HCT116 (cell line): ENCODE measurements around the gene CBX5. TPM values are rescaled to one million over a fixed set of nuclear protein-coding genes. Genes with fewer than 3 reads are reported as not detected.

Source experiments
- ATAC-seq: fragments of 200-7000 bp; cut with Tn5 transposase; 2 replicates; pipeline ENCODE4 v1.9.1; 2020; ENCODE audit warnings: mild to moderate bottlenecking, moderate library complexity
- BruUV-seq: library from RNA; stranded (reverse); fragments of 400-500 nt; replicated peaks from 2 replicates; lab custom pipeline; 2021; lab: Mats Ljungman, UMichigan
- CTCF ChIA-PET: fragments of 300-600 bp; sonication (Branson Sonifier 250); formaldehyde crosslinking; loops from one replicate; lab custom pipeline; 2021; ENCODE audit warnings: antibody characterized with exemption; lab: Charles Lee
- POLR2A ChIA-PET: fragments of 300-600, 350-600 bp; sonication (Branson Sonifier 250); formaldehyde crosslinking; loops from one replicate; lab custom pipeline; 2021; ENCODE audit warnings: antibody characterized with exemption; lab: Charles Lee
- RAD21 ChIA-PET, 2 experiments: fragments of 300-600 bp; sonication (Branson Sonifier 250); formaldehyde crosslinking; loops; one replicate each; lab custom pipeline; 2023; ENCODE audit warnings: low total read pairs in 2 of 2; ENCODE audit not compliant: uncharacterized antibody in 2 of 2, unreplicated experiment in 2 of 2, low non-redundant PET in 1 of 2; lab: Charles Lee
- DNase-seq: peaks from one replicate; pipeline ENCODE4 v3.0.0-alpha.2; 2010; ENCODE audit warnings: low read depth, low spot score
- H2AFZ ChIP-seq: fragments of 200-600 bp; shearing (Covaris generic), sonication (generic); 2 replicates; pipeline ENCODE4 v1.6.1; 2017; ENCODE audit warnings: low read depth, mixed run types, mixed read lengths, antibody characterized with exemption, low read length; ENCODE audit not compliant: poor library complexity, severe bottlenecking
- H3K27ac ChIP-seq: 2 replicates; pipeline ENCODE4 v1.5.1; 2012; ENCODE audit warnings: low read depth, low read length
- H3K27me3 ChIP-seq: fragments of 200-600 bp; sonication (generic); 2 replicates; pipeline ENCODE4 v1.6.1; 2016; ENCODE audit warnings: mixed run types, low read length, mixed read lengths; ENCODE audit not compliant: insufficient read depth
- H3K36me3 ChIP-seq, 2 experiments: fragments of 200-500 bp in 1 of 2; fragments of 200-600 bp in 1 of 2; sonication (Bioruptor generic) in 1 of 2; sonication (generic) in 1 of 2; 2 replicates each; pipeline versions ENCODE4 v1.5.1 to v1.6.1; 2014 to 2016; ENCODE audit warnings: low read length in 2 of 2, inconsistent platforms in 1 of 2, mixed read lengths in 1 of 2, mixed run types in 1 of 2; ENCODE audit not compliant: insufficient read depth in 2 of 2, control insufficient read depth in 1 of 2
- H3K4me1 ChIP-seq, 2 experiments: fragments of 200-600 bp in 1 of 2; sonication (generic) in 1 of 2; 2 replicates each; pipeline versions ENCODE4 v1.5.1 to v1.6.1; 2012 to 2017; ENCODE audit warnings: low read length in 2 of 2, inconsistent platforms in 1 of 2, mild to moderate bottlenecking in 1 of 2, mixed read lengths in 1 of 2, mixed run types in 1 of 2, moderate library complexity in 1 of 2; ENCODE audit not compliant: insufficient read depth in 2 of 2, control insufficient read depth in 1 of 2
- H3K4me2 ChIP-seq: fragments of 200-600 bp; sonication (generic); 2 replicates; pipeline ENCODE4 v1.6.1; 2017; ENCODE audit warnings: mixed run types, low read length, mixed read lengths
- H3K4me3 ChIP-seq, 2 experiments: fragments of 200-600 bp in 1 of 2; sonication (generic) in 1 of 2; replicated peaks in 1 of 2; 2 replicates each; pipeline ENCODE4 v1.5.1; 2011 to 2016; ENCODE audit warnings: low read length in 2 of 2, control low read depth in 1 of 2, low read depth in 1 of 2, mild to moderate bottlenecking in 1 of 2, mixed read lengths in 1 of 2, mixed run types in 1 of 2
- H3K79me2 ChIP-seq: fragments of 200-600 bp; sonication (generic); 2 replicates; pipeline ENCODE4 v1.6.1; 2017; ENCODE audit warnings: mild to moderate bottlenecking, mixed run types, low read length, moderate library complexity, mixed read lengths; ENCODE audit not compliant: insufficient read depth
- H3K9ac ChIP-seq: fragments of 200-600 bp; sonication (generic); 2 replicates; pipeline ENCODE4 v1.6.1; 2016; ENCODE audit warnings: low read length, mixed read lengths
- H3K9me2 ChIP-seq: fragments of 200-600 bp; sonication (generic), shearing (Covaris generic); 2 replicates; pipeline ENCODE4 v1.6.1; 2017; ENCODE audit warnings: mixed run types, mild to moderate bottlenecking, moderate library complexity; ENCODE audit not compliant: insufficient read depth
- H3K9me3 ChIP-seq, 2 experiments: fragments of 200-500 bp in 1 of 2; fragments of 200-600 bp in 1 of 2; sonication (Bioruptor generic) in 1 of 2; sonication (generic) in 1 of 2; 2 replicates each; pipeline ENCODE4 v1.6.1; 2014 to 2017; ENCODE audit warnings: low read length in 2 of 2, mixed read lengths in 2 of 2, inconsistent platforms in 1 of 2, low read depth in 1 of 2, mild to moderate bottlenecking in 1 of 2, mixed run types in 1 of 2, moderate library complexity in 1 of 2; ENCODE audit not compliant: control insufficient read depth in 1 of 2, insufficient read depth in 1 of 2
- H4K20me1 ChIP-seq: fragments of 200-600 bp; sonication (generic), shearing (Covaris generic); 2 replicates; pipeline ENCODE4 v1.6.1; 2017; ENCODE audit warnings: mixed run types, mild to moderate bottlenecking, moderate library complexity; ENCODE audit not compliant: insufficient read depth
- JUND ChIP-seq: IDR thresholded peaks from 2 replicates; pipeline ENCODE4 v1.6.1; 2012
- MAX ChIP-seq: IDR thresholded peaks from 2 replicates; pipeline ENCODE4 v1.6.1; 2012
- RAD21 ChIP-seq: IDR thresholded peaks from 2 replicates; pipeline ENCODE4 v1.6.1; 2012; ENCODE audit warnings: low read depth, mild to moderate bottlenecking
- SP1 ChIP-seq: IDR thresholded peaks from 2 replicates; pipeline ENCODE4 v1.6.1; 2012; ENCODE audit warnings: low read depth
- ZBTB33 ChIP-seq: IDR thresholded peaks from 2 replicates; pipeline ENCODE4 v1.6.1; 2011; ENCODE audit warnings: mild to moderate bottlenecking, low read length, moderate library complexity; ENCODE audit not compliant: insufficient replicate concordance; ENCODE audit errors: extremely low read depth
- intact Hi-C: fragments of 100-400 bp; cut with micrococcal nuclease; formaldehyde crosslinking; loops from 2 replicates; pipeline ENCODE4 v1.10.0; 2022
- total RNA-seq: library from RNA; stranded (reverse); gene quantifications from one replicate; pipeline ENCODE4 v1.2.1, GENCODE V29; 2021; ENCODE audit not compliant: unreplicated experiment
- TF ChIP-seq, protein P1 (sequence below): IDR thresholded peaks from 2 replicates; pipeline ENCODE4 v1.6.1; 2012

CBX5 gene
- total RNA-seq, 1 experiment from 2014 or later, result 72.3 TPM

DNA sequence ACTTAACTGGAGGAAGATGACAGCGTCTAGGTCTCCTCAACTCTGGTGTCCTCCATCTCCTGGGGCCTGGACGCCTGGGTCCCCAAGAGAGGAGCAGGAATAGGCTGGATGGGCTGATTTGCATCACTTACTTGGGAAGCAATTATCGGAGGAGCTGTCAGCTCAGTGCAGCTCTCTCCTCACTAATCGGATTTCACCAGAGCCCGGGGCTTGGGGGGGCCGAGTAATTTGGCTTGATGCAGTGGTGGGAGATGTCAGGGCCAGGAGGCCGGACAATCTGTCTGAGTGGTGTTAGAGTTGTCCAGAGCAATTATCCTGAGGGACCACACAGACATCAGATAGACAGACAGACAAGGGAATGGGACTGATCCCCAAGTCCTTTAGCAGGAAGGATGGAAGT lies 86.5 kb downstream of the CBX5 start:
- no peaks in the 10 kb centered on the region for H3K9me3 ChIP-seq
- H3K36me3 ChIP-seq, result no peaks in the 10 kb centered on the region
- no peaks in the 10 kb centered on the region for H3K27me3 ChIP-seq
- H2AFZ ChIP-seq, result no peak overlapping the region
- TF ChIP-seq MAX (no peak), RAD21 (no peak), ZBTB33 (no peak), SP1 (no peak), JUND (no peak)
- TF ChIP-seq, protein P1, sequence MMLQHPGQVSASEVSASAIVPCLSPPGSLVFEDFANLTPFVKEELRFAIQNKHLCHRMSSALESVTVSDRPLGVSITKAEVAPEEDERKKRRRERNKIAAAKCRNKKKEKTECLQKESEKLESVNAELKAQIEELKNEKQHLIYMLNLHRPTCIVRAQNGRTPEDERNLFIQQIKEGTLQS, result no peak
- no peak overlapping the region for H3K9ac ChIP-seq
- ChIA-PET CTCF (interaction anchor here (1.4 to 4.5 kb wide), 5 partner anchors 8 to 208 kb away, joined by 3 to 38 read pairs (median 14); partner anchors contain the start of genes HOXC10 and HOXC5), POLR2A (no interaction called here), RAD21 (interaction anchor here (0.7 to 1.2 kb wide), 3 partner anchors 8 to 534 kb away, joined by 3 to 4 read pairs (median 4); no protein-coding TSS in a partner anchor)
- H3K4me1 ChIP-seq, result peaks cover 5 to 27% of the 10 kb centered on the region in 2 experiments
- H3K9me2 ChIP-seq, result no peaks in the 10 kb centered on the region
- H3K4me2 ChIP-seq, result no peak overlapping the region
- no peaks in the 10 kb centered on the region for H4K20me1 ChIP-seq
- ATAC-seq, result no peak
- H3K4me3 ChIP-seq, result no peak overlapping the region
- DNase-seq, result no peak
- no peak overlapping the region for H3K27ac ChIP-seq
- intact Hi-C loops, result no loop called here
- no TSS peak for BruUV-seq
- H3K79me2 ChIP-seq, result 0 out of 2 replicates have a peak, but pooled peaks cover 2% of the 10 kb centered on the region
